Ishikawa (cell line): ENCODE data around the gene GRM1.

ENCODE experiments used
- EP300 ChIP-seq: IDR thresholded peaks from 2 replicates; pipeline ENCODE4 v1.6.1; 2012; ENCODE audit warnings: borderline replicate concordance
- MAX ChIP-seq: IDR thresholded peaks from 2 replicates; pipeline ENCODE4 v1.6.1; 2012
- TAF1 ChIP-seq: IDR thresholded peaks from 2 replicates; pipeline ENCODE4 v1.6.1; 2012; ENCODE audit warnings: low read depth, mild to moderate bottlenecking

GRCh38 chr6:146345598-146345997 lies 316.7 kb downstream of the GRM1 start:
- no peak for TF ChIP-seq EP300
- no peak for TF ChIP-seq MAX
- no peak for TF ChIP-seq TAF1
